GM12865 (cell line): ENCODE results near the gene CALCA.
A peak's percentile ranks its signal among the peaks of the same experiment; 100 is the strongest.

Source experiments
- DNase-seq: peaks from one replicate; pipeline ENCODE4 v3.0.0; 2010; ENCODE audit warnings: low read depth
- H3K4me3 ChIP-seq: 2 replicates; pipeline ENCODE4 v1.5.1; 2011; ENCODE audit warnings: mild to moderate bottlenecking, low read depth, low read length, control low read depth
- TF ChIP-seq, protein P1 (sequence below): IDR thresholded peaks from 2 replicates; pipeline ENCODE4 v1.5.1; 2011; ENCODE audit warnings: low read length, control low read depth, low read depth, inconsistent platforms; ENCODE audit not compliant: insufficient read depth; ENCODE audit errors: missing control alignments

Gene CALCA

GRCh38 chr11:14969901-14970323 lies 2.2 kb downstream of the CALCA start:
- DNase-seq = peak; percentile 48
- TF ChIP-seq, protein P1, sequence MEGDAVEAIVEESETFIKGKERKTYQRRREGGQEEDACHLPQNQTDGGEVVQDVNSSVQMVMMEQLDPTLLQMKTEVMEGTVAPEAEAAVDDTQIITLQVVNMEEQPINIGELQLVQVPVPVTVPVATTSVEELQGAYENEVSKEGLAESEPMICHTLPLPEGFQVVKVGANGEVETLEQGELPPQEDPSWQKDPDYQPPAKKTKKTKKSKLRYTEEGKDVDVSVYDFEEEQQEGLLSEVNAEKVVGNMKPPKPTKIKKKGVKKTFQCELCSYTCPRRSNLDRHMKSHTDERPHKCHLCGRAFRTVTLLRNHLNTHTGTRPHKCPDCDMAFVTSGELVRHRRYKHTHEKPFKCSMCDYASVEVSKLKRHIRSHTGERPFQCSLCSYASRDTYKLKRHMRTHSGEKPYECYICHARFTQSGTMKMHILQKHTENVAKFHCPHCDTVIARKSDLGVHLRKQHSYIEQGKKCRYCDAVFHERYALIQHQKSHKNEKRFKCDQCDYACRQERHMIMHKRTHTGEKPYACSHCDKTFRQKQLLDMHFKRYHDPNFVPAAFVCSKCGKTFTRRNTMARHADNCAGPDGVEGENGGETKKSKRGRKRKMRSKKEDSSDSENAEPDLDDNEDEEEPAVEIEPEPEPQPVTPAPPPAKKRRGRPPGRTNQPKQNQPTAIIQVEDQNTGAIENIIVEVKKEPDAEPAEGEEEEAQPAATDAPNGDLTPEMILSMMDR = peak; percentile 65
- H3K4me3 ChIP-seq = no peak overlapping the region

- TF ChIP-seq, protein P1 = no peak
- DNase-seq = no peak
- no peak overlapping the region for H3K4me3 ChIP-seq
Measured at GRCh38 chr11:14967581-14968243, 4.4 kb downstream of the CALCA start.

DNA sequence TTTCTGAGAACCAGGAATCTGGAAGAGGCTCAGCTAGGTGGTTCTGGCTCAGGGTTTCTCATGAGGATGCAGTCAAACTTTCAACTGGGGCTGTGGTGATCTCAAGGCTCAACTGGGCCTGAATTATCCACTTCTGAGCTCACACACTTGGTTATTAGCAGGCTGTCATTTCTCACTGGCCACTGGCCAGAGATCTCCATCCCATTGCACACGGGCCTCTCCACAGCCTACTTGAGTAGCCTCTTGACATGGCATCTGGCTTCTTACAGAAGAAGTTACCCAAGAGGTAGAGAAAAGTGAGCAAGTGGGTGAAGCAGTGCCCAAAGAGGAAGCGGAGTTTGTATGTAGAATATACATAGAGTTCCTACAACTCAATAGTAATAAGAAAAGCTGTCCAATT lies 16.0 kb downstream of the CALCA start:
- DNase-seq = no peak
- TF ChIP-seq, protein P1 = no peak
- H3K4me3 ChIP-seq = no peak overlapping the region

DNA sequence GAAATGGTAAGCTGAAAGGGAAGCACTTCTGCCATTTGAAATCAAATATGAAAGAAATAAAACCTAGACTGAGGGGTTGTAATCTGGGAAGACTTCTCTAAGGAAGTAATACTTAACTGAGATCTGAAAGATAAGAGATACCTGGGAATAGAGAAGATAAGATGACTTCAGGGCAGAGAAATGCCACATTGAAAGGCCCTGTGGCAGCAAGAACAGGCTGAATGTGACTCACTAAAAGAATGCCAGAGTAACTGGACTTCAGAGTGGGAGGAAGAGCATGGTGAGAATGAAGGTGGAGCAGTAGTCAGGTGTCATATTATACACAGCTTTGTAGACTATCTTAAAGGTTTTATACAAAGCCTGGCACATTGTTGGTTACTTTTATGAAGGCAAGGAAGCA lies 17.6 kb downstream of the CALCA start:
- no peak for DNase-seq
- no peak overlapping the region for H3K4me3 ChIP-seq
- TF ChIP-seq, protein P1 = no peak

- TF ChIP-seq, protein P1 = no peak
- no peak for DNase-seq
- no peak overlapping the region for H3K4me3 ChIP-seq
Measured at GRCh38 chr11:14953904-14954303, 18.2 kb downstream of the CALCA start.

GRCh38 chr11:14949437-14950147 lies 22.6 kb downstream of the CALCA start:
- H3K4me3 ChIP-seq = no peak overlapping the region
- TF ChIP-seq, protein P1 = no peak
- DNase-seq = no peak
